ENCODE results near the gene MB21D2. TPM values are rescaled to one million over a fixed set of nuclear protein-coding genes. Genes with fewer than 3 reads are reported as not detected.

MB21D2 gene
- polyA plus RNA-seq, 3 donors from 2014 or later, result 0.07 to 0.53 TPM; not detected in 1

GRCh38 chr3:192842138-192842537 lies 75.5 kb downstream of the MB21D2 start:
- no peak overlapping the region for H3K27ac Mint-ChIP-seq
- H3K4me1 Mint-ChIP-seq, result no peaks in the 10 kb centered on the region
- DNase-seq, result no peak
- H3K36me3 Mint-ChIP-seq, result no peaks in the 10 kb centered on the region
- H3K9me3 Mint-ChIP-seq, result peaks cover 0 to 4% (median 0%) of the 10 kb centered on the region in 6 donors
- H3K4me3 Mint-ChIP-seq, result no peak overlapping the region
- peaks cover 2% of the 10 kb centered on the region in 3 donors for H3K27me3 Mint-ChIP-seq (ENCODE audit: low read depth in 3 of 3)

GRCh38 chr3:192841428-192841827 lies 76.2 kb downstream of the MB21D2 start:
- H3K4me3 Mint-ChIP-seq, result no peak overlapping the region
- H3K27ac Mint-ChIP-seq, result no peak overlapping the region

GRCh38 chr3:192840143-192840836 lies 77.4 kb downstream of the MB21D2 start:
- Mint-ChIP-seq H3K4me3 (no peak overlapping the region), H3K27me3 (ENCODE audit: low read depth in 3 of 3) (peaks cover 2% of the 10 kb centered on the region in 3 donors), H3K4me1 (no peaks in the 10 kb centered on the region), H3K27ac (no peak overlapping the region), H3K36me3 (no peaks in the 10 kb centered on the region), H3K9me3 (peaks cover 0 to 6% (median 2%) of the 10 kb centered on the region in 6 donors)
- no peak for DNase-seq

More at GRCh38 chr3:192841428-192841827, 76.2 kb downstream of the MB21D2 start:
- no peak for DNase-seq
- Mint-ChIP-seq H3K27me3 (ENCODE audit: low read depth in 3 of 3) (peaks cover 2% of the 10 kb centered on the region in 3 donors), H3K36me3 (no peaks in the 10 kb centered on the region), H3K9me3 (peaks cover 0 to 4% (median 0%) of the 10 kb centered on the region in 6 donors), H3K4me1 (no peaks in the 10 kb centered on the region)

- H3K4me3 Mint-ChIP-seq, result no peak overlapping the region
- H3K4me1 Mint-ChIP-seq, result no peaks in the 10 kb centered on the region
- DNase-seq, result no peak
- peaks cover 0 to 2% (median 0%) of the 10 kb centered on the region in 3 donors for H3K27me3 Mint-ChIP-seq (ENCODE audit: low read depth in 3 of 3)
- no peak overlapping the region for H3K27ac Mint-ChIP-seq
- H3K9me3 Mint-ChIP-seq, result peaks cover 0 to 9% (median under 1%) of the 10 kb centered on the region in 6 donors
- H3K36me3 Mint-ChIP-seq, result no peaks in the 10 kb centered on the region
These were observed 81.5 kb downstream of the MB21D2 start for GRCh38 chr3:192835818-192836815.

GRCh38 chr3:192834428-192834827 lies 83.2 kb downstream of the MB21D2 start:
- Mint-ChIP-seq H3K4me3 (no peak overlapping the region), H3K27ac (no peak overlapping the region)

GRCh38 chr3:192833177-192833890 lies 84.3 kb downstream of the MB21D2 start:
- Mint-ChIP-seq H3K9me3 (peaks cover 0 to 12% (median under 1%) of the 10 kb centered on the region in 6 donors), H3K27ac (no peak overlapping the region), H3K27me3 (ENCODE audit: low read depth in 3 of 3) (peaks cover 0 to 4% (median 2%) of the 10 kb centered on the region in 3 donors)

More at GRCh38 chr3:192834428-192834827, 83.2 kb downstream of the MB21D2 start:
- no peak for DNase-seq
- H3K27me3 Mint-ChIP-seq (ENCODE audit: low read depth in 3 of 3), result peaks cover 0 to 4% (median 0%) of the 10 kb centered on the region in 3 donors
- H3K36me3 Mint-ChIP-seq, result no peaks in the 10 kb centered on the region
- peaks cover 0 to 11% (median under 1%) of the 10 kb centered on the region in 6 donors for H3K9me3 Mint-ChIP-seq
- no peaks in the 10 kb centered on the region for H3K4me1 Mint-ChIP-seq

GRCh38 chr3:192831801-192832347 lies 85.8 kb downstream of the MB21D2 start:
- peaks cover 0 to 12% (median under 1%) of the 10 kb centered on the region in 6 donors for H3K9me3 Mint-ChIP-seq
- no peaks in the 10 kb centered on the region for H3K36me3 Mint-ChIP-seq
- no peaks in the 10 kb centered on the region for H3K4me1 Mint-ChIP-seq
- DNase-seq, result no peak
- H3K27me3 Mint-ChIP-seq (ENCODE audit: low read depth in 3 of 3), result peaks cover 0 to 4% (median 2%) of the 10 kb centered on the region in 3 donors
- H3K4me3 Mint-ChIP-seq, result no peak overlapping the region
- no peak overlapping the region for H3K27ac Mint-ChIP-seq

More at GRCh38 chr3:192833177-192833890, 84.3 kb downstream of the MB21D2 start:
- no peak for DNase-seq
- H3K4me1 Mint-ChIP-seq, result no peaks in the 10 kb centered on the region
- no peak overlapping the region for H3K4me3 Mint-ChIP-seq
- no peaks in the 10 kb centered on the region for H3K36me3 Mint-ChIP-seq

- Mint-ChIP-seq H3K27ac (no peak overlapping the region), H3K36me3 (no peaks in the 10 kb centered on the region), H3K27me3 (ENCODE audit: low read depth in 3 of 3) (peaks cover 0 to 4% (median 2%) of the 10 kb centered on the region in 3 donors), H3K4me3 (no peak overlapping the region), H3K4me1 (no peaks in the 10 kb centered on the region), H3K9me3 (peaks cover 0 to 12% (median under 1%) of the 10 kb centered on the region in 6 donors)
- no peak for DNase-seq
These were observed 86.5 kb downstream of the MB21D2 start for GRCh38 chr3:192831111-192831644.

GRCh38 chr3:192830291-192831110 lies 87.2 kb downstream of the MB21D2 start:
- no peak for DNase-seq
- Mint-ChIP-seq H3K27ac (no peak overlapping the region), H3K36me3 (no peaks in the 10 kb centered on the region), H3K9me3 (peaks cover 0 to 12% (median 0%) of the 10 kb centered on the region in 6 donors), H3K4me3 (no peak overlapping the region), H3K27me3 (ENCODE audit: low read depth in 3 of 3) (peaks cover 0 to 4% (median 2%) of the 10 kb centered on the region in 3 donors), H3K4me1 (no peaks in the 10 kb centered on the region)

- peaks cover 0 to 4% (median 4%) of the 10 kb centered on the region in 3 donors for H3K27me3 Mint-ChIP-seq (ENCODE audit: low read depth in 3 of 3)
- H3K9me3 Mint-ChIP-seq, result peaks cover 0 to 5% (median 0%) of the 10 kb centered on the region in 6 donors
- H3K36me3 Mint-ChIP-seq, result no peaks in the 10 kb centered on the region
- H3K27ac Mint-ChIP-seq, result no peak overlapping the region
- no peak overlapping the region for H3K4me3 Mint-ChIP-seq
- DNase-seq, result no peak
- H3K4me1 Mint-ChIP-seq, result no peaks in the 10 kb centered on the region
These were observed 89.6 kb downstream of the MB21D2 start for GRCh38 chr3:192827863-192828594.

- H3K36me3 Mint-ChIP-seq, result no peaks in the 10 kb centered on the region
- H3K9me3 Mint-ChIP-seq, result peaks cover 0 to 5% (median 0%) of the 10 kb centered on the region in 6 donors
- H3K27me3 Mint-ChIP-seq (ENCODE audit: low read depth in 3 of 3), result peaks cover 0 to 4% (median 4%) of the 10 kb centered on the region in 3 donors
- no peak for DNase-seq
- H3K4me3 Mint-ChIP-seq, result no peak overlapping the region
- no peaks in the 10 kb centered on the region for H3K4me1 Mint-ChIP-seq
- no peak overlapping the region for H3K27ac Mint-ChIP-seq
These were observed 90.4 kb downstream of the MB21D2 start for GRCh38 chr3:192827208-192827607.

All from immature natural killer cell (primary cell).